Stomach (tissue), 4 donors: ENCODE results near the gene SGTA.

ENCODE experiments used
- CTCF ChIP-seq, 7 experiments: fragments of 450-650 bp in 4 of 7; fragments of 200-600 bp in 3 of 7; sonication (generic) in 3 of 7; IDR thresholded peaks; one replicate each; pipeline ENCODE4 v1.5.1; 2016 to 2019; ENCODE audit warnings: antibody characterized with exemption in 7 of 7, control low read depth in 2 of 7, mild to moderate bottlenecking in 1 of 7
- EP300 ChIP-seq: sonication (generic); formaldehyde crosslinking; IDR thresholded peaks from one replicate; pipeline ENCODE4 v1.6.1; 2017; ENCODE audit warnings: antibody characterized with exemption
- POLR2A ChIP-seq, 4 donors: fragments of 450-650 bp; IDR thresholded peaks; one replicate each; pipeline ENCODE4 v1.6.1; 2016; ENCODE audit warnings: antibody characterized with exemption in 4 of 4, control low read depth in 2 of 4, mild to moderate bottlenecking in 1 of 4, moderate library complexity in 1 of 4
- POLR2AphosphoS5 ChIP-seq, 3 donors: sonication (generic); formaldehyde crosslinking; IDR thresholded peaks; one replicate each; pipeline ENCODE4 v1.6.1; 2016; ENCODE audit warnings: antibody characterized with exemption in 3 of 3

- TF ChIP-seq POLR2AphosphoS5 (IDR thresholded peaks at IDR 0.05): no peak
- TF ChIP-seq CTCF (IDR thresholded peaks at IDR 0.05): no peak
- no peak for TF ChIP-seq POLR2A (IDR thresholded peaks at IDR 0.05)
- no peak for TF ChIP-seq EP300
These were observed 8.8 kb upstream of the SGTA start for GRCh38 chr19:2791876-2792275.
